Hematopoietic multipotent progenitor cell treated with erythropoietin and hydrocortisone succinate and interleukin-3 and kit ligand, for 6 days (in vitro differentiated cells): ENCODE measurements around the gene C4orf17.
"Not testable (repeated sequence)": the region's sequence is repeated elsewhere in the genome, so short reads cannot be mapped to it uniquely, and the experiment has no call there.

ENCODE experiments used
- DNase-seq: peaks from one replicate; pipeline ENCODE4 v3.0.0-alpha.2; 2015

The C4orf17 gene

GRCh38 chr4:99510721-99511120, at the start of gene C4orf17:
Gene C4orf17, plus strand, starts transcription at chr4:99511021. Its CDS starts 2,061 bp downstream, at chr4:99513082.
- DNase-seq: no peak

GRCh38 chr4:99461623-99462401, 49.0 kb upstream of the C4orf17 start:
- DNase-seq: no peak

- peak; percentile 76 for DNase-seq
Measured at GRCh38 chr4:99462875-99463464, 47.9 kb upstream of the C4orf17 start.

- DNase-seq: no peak
Measured at GRCh38 chr4:99463566-99463965, 47.3 kb upstream of the C4orf17 start.

GRCh38 chr4:99467887-99468286, 42.9 kb upstream of the C4orf17 start:
- no peak for DNase-seq

- DNase-seq: no peak
Measured at GRCh38 chr4:99468889-99469288, 41.9 kb upstream of the C4orf17 start.

GRCh38 chr4:99471349-99471748, 39.5 kb upstream of the C4orf17 start:
- no peak for DNase-seq

GRCh38 chr4:99471896-99472295, 38.9 kb upstream of the C4orf17 start:
- no peak for DNase-seq

- no peak for DNase-seq
Measured at GRCh38 chr4:99473131-99473530, 37.7 kb upstream of the C4orf17 start.

- DNase-seq: no peak
Measured at GRCh38 chr4:99483636-99484035, 27.2 kb upstream of the C4orf17 start.

- DNase-seq: no peak
Measured at GRCh38 chr4:99485212-99485611, 25.6 kb upstream of the C4orf17 start.

- not testable (repeated sequence) for DNase-seq
Measured at GRCh38 chr4:99486648-99487047, 24.2 kb upstream of the C4orf17 start.

GRCh38 chr4:99490286-99490685, 20.5 kb upstream of the C4orf17 start:
- DNase-seq: no peak

- DNase-seq: peak; percentile 38
Measured at GRCh38 chr4:99504804-99505502, 5.9 kb upstream of the C4orf17 start.

GRCh38 chr4:99506781-99507180, 4.0 kb upstream of the C4orf17 start:
- no peak for DNase-seq

GRCh38 chr4:99507349-99507748, 3.5 kb upstream of the C4orf17 start:
- DNase-seq: no peak

GRCh38 chr4:99507762-99508161, 3.1 kb upstream of the C4orf17 start:
- no peak for DNase-seq

GRCh38 chr4:99518601-99519295, 7.9 kb downstream of the C4orf17 start:
- DNase-seq: no peak

GRCh38 chr4:99529228-99529627, 18.4 kb downstream of the C4orf17 start:
- DNase-seq: no peak

- DNase-seq: no peak
Measured at GRCh38 chr4:99529956-99530355, 19.1 kb downstream of the C4orf17 start.

GRCh38 chr4:99534699-99535098, 23.9 kb downstream of the C4orf17 start:
- DNase-seq: not testable (repeated sequence)

- DNase-seq: no peak
Measured at GRCh38 chr4:99536271-99536670, 25.4 kb downstream of the C4orf17 start.

GRCh38 chr4:99536848-99537247, 26.0 kb downstream of the C4orf17 start:
- no peak for DNase-seq
